Astrocyte (in vitro differentiated cells and primary cell): ENCODE measurements around the gene TSSK3.

Source experiments
- EZH2 ChIP-seq: IDR thresholded peaks from 2 replicates; pipeline ENCODE4 v1.6.1; 2012; ENCODE audit warnings: mild to moderate bottlenecking, low read length, inconsistent platforms; ENCODE audit not compliant: insufficient read depth
- TF ChIP-seq, protein P1 (sequence below): IDR thresholded peaks from 2 replicates; pipeline ENCODE4 v1.5.1; 2011; ENCODE audit warnings: low read depth, mild to moderate bottlenecking, inconsistent platforms, low read length, moderate library complexity; ENCODE audit not compliant: insufficient read depth

GRCh38 chr1:32388641-32389040 is 26.3 kb downstream of the TSSK3 start:
- TF ChIP-seq, protein P1, sequence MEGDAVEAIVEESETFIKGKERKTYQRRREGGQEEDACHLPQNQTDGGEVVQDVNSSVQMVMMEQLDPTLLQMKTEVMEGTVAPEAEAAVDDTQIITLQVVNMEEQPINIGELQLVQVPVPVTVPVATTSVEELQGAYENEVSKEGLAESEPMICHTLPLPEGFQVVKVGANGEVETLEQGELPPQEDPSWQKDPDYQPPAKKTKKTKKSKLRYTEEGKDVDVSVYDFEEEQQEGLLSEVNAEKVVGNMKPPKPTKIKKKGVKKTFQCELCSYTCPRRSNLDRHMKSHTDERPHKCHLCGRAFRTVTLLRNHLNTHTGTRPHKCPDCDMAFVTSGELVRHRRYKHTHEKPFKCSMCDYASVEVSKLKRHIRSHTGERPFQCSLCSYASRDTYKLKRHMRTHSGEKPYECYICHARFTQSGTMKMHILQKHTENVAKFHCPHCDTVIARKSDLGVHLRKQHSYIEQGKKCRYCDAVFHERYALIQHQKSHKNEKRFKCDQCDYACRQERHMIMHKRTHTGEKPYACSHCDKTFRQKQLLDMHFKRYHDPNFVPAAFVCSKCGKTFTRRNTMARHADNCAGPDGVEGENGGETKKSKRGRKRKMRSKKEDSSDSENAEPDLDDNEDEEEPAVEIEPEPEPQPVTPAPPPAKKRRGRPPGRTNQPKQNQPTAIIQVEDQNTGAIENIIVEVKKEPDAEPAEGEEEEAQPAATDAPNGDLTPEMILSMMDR = no peak
- no peak for TF ChIP-seq EZH2
